Endodermal cell (in vitro differentiated cells): ENCODE data around the gene CIC. TPM values are rescaled to one million over a fixed set of nuclear protein-coding genes. Genes with fewer than 3 reads are reported as not detected.

Experiments
- DNase-seq: peaks from one replicate; pipeline ENCODE4 v3.0.0-alpha.2; 2017
- H3K27ac ChIP-seq: 2 replicates; pipeline ENCODE4 v1.5.1; 2013; ENCODE audit warnings: mild to moderate bottlenecking, low read depth, low read length, moderate library complexity
- H3K27me3 ChIP-seq: 2 replicates; pipeline ENCODE4 v1.6.1; 2013; ENCODE audit warnings: mild to moderate bottlenecking, low read length, moderate library complexity; ENCODE audit not compliant: insufficient read depth, control insufficient read depth, poor library complexity, severe bottlenecking
- H3K36me3 ChIP-seq: 2 replicates; pipeline ENCODE4 v1.7.0; 2013; ENCODE audit warnings: mild to moderate bottlenecking, low read length, moderate library complexity; ENCODE audit not compliant: control insufficient read depth, insufficient read depth
- H3K4me1 ChIP-seq: one replicate; pipeline ENCODE4 v1.7.0; 2013; ENCODE audit warnings: low read length; ENCODE audit not compliant: control insufficient read depth, insufficient read depth
- H3K4me3 ChIP-seq: 2 replicates; pipeline ENCODE4 v1.5.1; 2013; ENCODE audit warnings: mild to moderate bottlenecking, low read length, moderate library complexity
- H3K9ac ChIP-seq: 2 replicates; pipeline ENCODE4 v1.6.1; 2013; ENCODE audit warnings: mild to moderate bottlenecking, low read length, moderate library complexity; ENCODE audit not compliant: poor library complexity, severe bottlenecking; ENCODE audit errors: extremely low read depth
- H3K9me3 ChIP-seq: 2 replicates; pipeline ENCODE4 v1.6.1; 2013; ENCODE audit warnings: mild to moderate bottlenecking, low read length, moderate library complexity; ENCODE audit not compliant: control insufficient read depth
- H3K27ac Mint-ChIP-seq: 2 replicates; pipeline ENCODE4 v1.8.0; 2020; ENCODE audit warnings: mixed read lengths
- H3K27me3 Mint-ChIP-seq: 2 replicates; pipeline ENCODE4 v1.8.0; 2021; ENCODE audit warnings: mild to moderate bottlenecking, mixed read lengths; ENCODE audit not compliant: insufficient read depth
- H3K36me3 Mint-ChIP-seq: 2 replicates; pipeline ENCODE4 v1.8.0; 2020; ENCODE audit warnings: low read depth, mixed read lengths
- H3K4me1 Mint-ChIP-seq: 2 replicates; pipeline ENCODE4 v1.8.0; 2020; ENCODE audit warnings: mixed read lengths
- H3K4me3 Mint-ChIP-seq: 2 replicates; pipeline ENCODE4 v1.8.0; 2020; ENCODE audit warnings: mild to moderate bottlenecking, moderate library complexity, mixed read lengths
- H3K9me3 Mint-ChIP-seq: 2 replicates; pipeline ENCODE4 v1.8.0; 2020; ENCODE audit warnings: mild to moderate bottlenecking, mixed read lengths
- CTCF ChIP-seq: fragments of 200-600 bp; sonication (generic); conservative IDR thresholded peaks from 2 replicates; pipeline ENCODE4 v1.5.0; 2021; ENCODE audit warnings: antibody characterized with exemption, mild to moderate bottlenecking
- WGBS, 2 experiments: methylation state at CpG; one replicate each; pipeline versions ENCODE4 v1.1.5 to v1.1.7; 2013; ENCODE audit warnings: missing lambda C conversion rate in 2 of 2, mixed read lengths in 1 of 2; ENCODE audit not compliant: insufficient coverage in 1 of 2, insufficient read length in 1 of 2; 5-methylcytosine and 5-hydroxymethylcytosine counted together
- total RNA-seq, 2 donors: library from RNA; stranded (reverse); fragmentation: NEBNext Ultra II Directional in 1 of 2; extraction: Animal tissue kit (Norgen Biotek cat#: 25700) in 1 of 2; gene quantifications; 2 replicates in 1 of 2; 3 replicates in 1 of 2; pipeline ENCODE4 v1.2.1, GENCODE V29; 2021

The CIC gene
- total RNA-seq, 2 donors from 2014 or later: 48.6 to 57.6 TPM

GRCh38 chr19:42224940-42225717 lies 43.9 kb upstream of the CIC start:
- no peak for TF ChIP-seq CTCF

GRCh38 chr19:42225718-42226292 lies 43.2 kb upstream of the CIC start:
- DNase-seq: no peak
- no peak overlapping the region for H3K9ac ChIP-seq
- Mint-ChIP-seq H3K4me3 (no peak overlapping the region), H3K36me3 (peaks cover 52% of the 10 kb centered on the region), H3K27me3 (no peaks in the 10 kb centered on the region), H3K4me1 (peaks cover 9% of the 10 kb centered on the region), H3K9me3 (no peaks in the 10 kb centered on the region), H3K27ac (no peak overlapping the region)
- TF ChIP-seq CTCF: no peak
- H3K27me3 ChIP-seq: no peaks in the 10 kb centered on the region
- 95 to 99% methylated on average over 21 to 33 of the region's 33 CpGs for WGBS, 2 experiments
- peaks cover 3% of the 10 kb centered on the region for H3K4me1 ChIP-seq
- no peaks in the 10 kb centered on the region for H3K9me3 ChIP-seq
- no peak overlapping the region for H3K27ac ChIP-seq
- H3K36me3 ChIP-seq: peaks cover 57% of the 10 kb centered on the region
- no peak overlapping the region for H3K4me3 ChIP-seq

More at GRCh38 chr19:42224940-42225717, 43.9 kb upstream of the CIC start:
- H3K4me1 Mint-ChIP-seq: peaks cover 11% of the 10 kb centered on the region
- Histone ChIP-seq H3K9ac (no peak overlapping the region), H3K4me1 (peaks cover 3% of the 10 kb centered on the region), H3K27me3 (no peaks in the 10 kb centered on the region), H3K36me3 (peaks cover 51% of the 10 kb centered on the region), H3K4me3 (no peak overlapping the region), H3K27ac (no peak overlapping the region), H3K9me3 (no peaks in the 10 kb centered on the region)
- DNase-seq: no peak
- H3K4me3 Mint-ChIP-seq: no peak overlapping the region
- whole genome bisulfite sequencing, 2 experiments: 96 to 97% methylated on average over 26 to 37 of the region's 37 CpGs
- H3K27ac Mint-ChIP-seq: no peak overlapping the region
- H3K9me3 Mint-ChIP-seq: no peaks in the 10 kb centered on the region
- H3K36me3 Mint-ChIP-seq: peaks cover 50% of the 10 kb centered on the region
- no peaks in the 10 kb centered on the region for H3K27me3 Mint-ChIP-seq

- Histone ChIP-seq H3K9me3 (no peaks in the 10 kb centered on the region), H3K27me3 (no peaks in the 10 kb centered on the region), H3K9ac (no peak overlapping the region), H3K4me1 (peaks cover 3% of the 10 kb centered on the region), H3K36me3 (peaks cover 68% of the 10 kb centered on the region), H3K27ac (no peak overlapping the region), H3K4me3 (no peak overlapping the region)
- WGBS, 2 experiments: 100% methylated on average over 1 of the region's 1 CpG
- Mint-ChIP-seq H3K9me3 (no peaks in the 10 kb centered on the region), H3K36me3 (peaks cover 63% of the 10 kb centered on the region), H3K27ac (no peak overlapping the region), H3K4me1 (peaks cover 6% of the 10 kb centered on the region), H3K27me3 (no peaks in the 10 kb centered on the region), H3K4me3 (no peak overlapping the region)
- DNase-seq: no peak
- TF ChIP-seq CTCF: no peak
Measured at GRCh38 chr19:42226886-42227285, 42.2 kb upstream of the CIC start.
